Tibial nerve (tissue), 3 donors: ENCODE results near the gene PCSK5.

ENCODE experiments used
- POLR2A ChIP-seq, 2 donors: fragments of 450-650 bp; IDR thresholded peaks; one replicate each; pipeline ENCODE4 v1.6.1; 2017; ENCODE audit warnings: antibody characterized with exemption in 2 of 2, mild to moderate bottlenecking in 2 of 2, moderate library complexity in 2 of 2
- TF ChIP-seq, protein P1 (sequence below), 5 experiments: fragments of 200-600 bp in 3 of 5; fragments of 450-650 bp in 2 of 5; sonication (generic) in 3 of 5; IDR thresholded peaks; one replicate each; pipeline ENCODE4 v1.5.1; 2016 to 2019; ENCODE audit warnings: antibody characterized with exemption in 5 of 5, mild to moderate bottlenecking in 3 of 5, moderate library complexity in 2 of 5

DNA sequence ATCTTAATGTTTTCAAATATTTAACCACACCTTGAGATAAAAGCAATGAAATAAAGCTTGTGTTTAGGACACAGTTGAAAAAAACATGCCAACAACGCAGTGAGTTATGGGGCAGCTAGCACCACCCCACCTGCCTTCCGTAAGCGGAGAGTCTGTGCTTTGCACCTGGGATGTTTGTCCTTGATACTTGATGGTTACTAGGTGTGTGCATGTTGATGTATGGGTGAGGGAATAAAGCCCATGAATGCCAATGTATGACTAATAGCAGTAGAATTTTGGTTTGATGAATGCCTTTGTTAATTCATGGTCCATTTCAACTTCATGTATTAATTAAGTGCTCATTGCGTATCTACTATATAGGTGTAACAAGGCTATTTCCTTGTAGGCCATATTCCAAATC, 74.0 kb downstream of the PCSK5 start:
- TF ChIP-seq, protein P1, sequence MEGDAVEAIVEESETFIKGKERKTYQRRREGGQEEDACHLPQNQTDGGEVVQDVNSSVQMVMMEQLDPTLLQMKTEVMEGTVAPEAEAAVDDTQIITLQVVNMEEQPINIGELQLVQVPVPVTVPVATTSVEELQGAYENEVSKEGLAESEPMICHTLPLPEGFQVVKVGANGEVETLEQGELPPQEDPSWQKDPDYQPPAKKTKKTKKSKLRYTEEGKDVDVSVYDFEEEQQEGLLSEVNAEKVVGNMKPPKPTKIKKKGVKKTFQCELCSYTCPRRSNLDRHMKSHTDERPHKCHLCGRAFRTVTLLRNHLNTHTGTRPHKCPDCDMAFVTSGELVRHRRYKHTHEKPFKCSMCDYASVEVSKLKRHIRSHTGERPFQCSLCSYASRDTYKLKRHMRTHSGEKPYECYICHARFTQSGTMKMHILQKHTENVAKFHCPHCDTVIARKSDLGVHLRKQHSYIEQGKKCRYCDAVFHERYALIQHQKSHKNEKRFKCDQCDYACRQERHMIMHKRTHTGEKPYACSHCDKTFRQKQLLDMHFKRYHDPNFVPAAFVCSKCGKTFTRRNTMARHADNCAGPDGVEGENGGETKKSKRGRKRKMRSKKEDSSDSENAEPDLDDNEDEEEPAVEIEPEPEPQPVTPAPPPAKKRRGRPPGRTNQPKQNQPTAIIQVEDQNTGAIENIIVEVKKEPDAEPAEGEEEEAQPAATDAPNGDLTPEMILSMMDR (IDR thresholded peaks at IDR 0.05): no peak
- TF ChIP-seq POLR2A (IDR thresholded peaks at IDR 0.05): no peak
